HG02884 (cell line): ENCODE results near the gene PBOV1.

ENCODE experiments used
- ATAC-seq: cut with Tn5 transposase; IDR thresholded peaks from one replicate; pipeline ENCODE4 v1.9.1; 2021; ENCODE audit warnings: mild to moderate bottlenecking, moderate library complexity; ENCODE audit not compliant: unreplicated experiment

Gene PBOV1

GRCh38 chr6:138205437-138206094 is 12.7 kb downstream of the PBOV1 start:
- ATAC-seq, result no peak

- no peak for ATAC-seq
These were observed 13.4 kb downstream of the PBOV1 start for GRCh38 chr6:138204792-138205384.

- no peak for ATAC-seq
These were observed 14.0 kb downstream of the PBOV1 start for GRCh38 chr6:138204303-138204702.

- no peak for ATAC-seq
These were observed 15.0 kb downstream of the PBOV1 start for GRCh38 chr6:138203315-138203714.

GRCh38 chr6:138201836-138202235 is 16.5 kb downstream of the PBOV1 start:
- no peak for ATAC-seq

- ATAC-seq, result no peak
These were observed 19.7 kb downstream of the PBOV1 start for GRCh38 chr6:138198430-138199091.

- ATAC-seq, result no peak
These were observed 20.7 kb downstream of the PBOV1 start for GRCh38 chr6:138197570-138197969.

GRCh38 chr6:138196122-138196738 is 22.1 kb downstream of the PBOV1 start:
- ATAC-seq, result no peak

GRCh38 chr6:138194287-138194686 is 24.0 kb downstream of the PBOV1 start:
- ATAC-seq, result no peak

GRCh38 chr6:138188278-138188941 is 29.9 kb downstream of the PBOV1 start:
- no peak for ATAC-seq

- ATAC-seq, result no peak
These were observed 31.1 kb downstream of the PBOV1 start for GRCh38 chr6:138187156-138187555.

GRCh38 chr6:138184230-138184629 is 34.1 kb downstream of the PBOV1 start:
- ATAC-seq, result no peak

- no peak for ATAC-seq
These were observed 34.5 kb downstream of the PBOV1 start for GRCh38 chr6:138183790-138184134.

GRCh38 chr6:138182939-138183789 is 35.1 kb downstream of the PBOV1 start:
- no peak for ATAC-seq

GRCh38 chr6:138176652-138177232 is 41.5 kb downstream of the PBOV1 start:
- no peak for ATAC-seq

- no peak for ATAC-seq
These were observed 42.7 kb downstream of the PBOV1 start for GRCh38 chr6:138175596-138175995.
